ACC112 (cell line): Measurements from ENCODE around the gene TSHZ2.
"Not testable (repeated sequence)": the region's sequence is repeated elsewhere in the genome, so short reads cannot be mapped to it uniquely, and the experiment has no call there.

Experiments
- H2AFZ ChIP-seq: fragments of 200-600 bp; sonication (generic); one replicate; pipeline ENCODE4 v1.6.0; 2017; ENCODE audit warnings: antibody characterized with exemption, low read length; ENCODE audit not compliant: unreplicated experiment
- H3K27ac ChIP-seq: fragments of 200-600 bp; sonication (generic); 2 replicates; pipeline ENCODE4 v1.5.1; 2014; ENCODE audit warnings: low read depth, mild to moderate bottlenecking, antibody characterized with exemption, low read length, moderate library complexity
- H3K27me3 ChIP-seq: fragments of 200-600 bp; sonication (generic); 2 replicates; pipeline ENCODE4 v1.6.1; 2014; ENCODE audit warnings: mild to moderate bottlenecking, antibody characterized with exemption, low read length, moderate library complexity, mixed read lengths; ENCODE audit not compliant: insufficient read depth
- H3K36me3 ChIP-seq: fragments of 200-600 bp; sonication (generic); 2 replicates; pipeline ENCODE4 v1.6.1; 2016; ENCODE audit warnings: mild to moderate bottlenecking, antibody characterized with exemption, low read length, moderate library complexity, mixed read lengths; ENCODE audit not compliant: insufficient read depth
- H3K4me1 ChIP-seq: fragments of 200-600 bp; sonication (generic); one replicate; pipeline ENCODE4 v1.6.1; 2016; ENCODE audit warnings: low read length, mixed read lengths; ENCODE audit not compliant: insufficient read depth, unreplicated experiment, control insufficient read depth
- H3K4me3 ChIP-seq: fragments of 200-600 bp; sonication (generic); 2 replicates; pipeline ENCODE4 v1.5.1; 2014; ENCODE audit warnings: mild to moderate bottlenecking, low read depth, low read length
- H3K79me2 ChIP-seq: fragments of 200-600 bp; sonication (generic); one replicate; pipeline ENCODE4 v1.6.0; 2016; ENCODE audit warnings: low read length; ENCODE audit not compliant: control insufficient read depth, unreplicated experiment, insufficient read depth

TSHZ2 gene

GRCh38 chr20:53016071-53016470 is 43.9 kb downstream of the TSHZ2 start:
- Histone ChIP-seq H3K4me1 (no peaks in the 10 kb centered on the region), H2AFZ (no peak overlapping the region), H3K27ac (no peak overlapping the region), H3K4me3 (no peak overlapping the region), H3K27me3 (no peaks in the 10 kb centered on the region), H3K79me2 (no peaks in the 10 kb centered on the region), H3K36me3 (no peaks in the 10 kb centered on the region)

GRCh38 chr20:53016534-53017042 is 44.4 kb downstream of the TSHZ2 start:
- Histone ChIP-seq H3K4me1 (no peaks in the 10 kb centered on the region), H2AFZ (no peak overlapping the region), H3K79me2 (no peaks in the 10 kb centered on the region), H3K36me3 (no peaks in the 10 kb centered on the region), H3K27me3 (no peaks in the 10 kb centered on the region), H3K27ac (no peak overlapping the region), H3K4me3 (no peak overlapping the region)

- H3K27ac ChIP-seq: no peak overlapping the region
- no peaks in the 10 kb centered on the region for H3K27me3 ChIP-seq
- no peaks in the 10 kb centered on the region for H3K79me2 ChIP-seq
- H3K36me3 ChIP-seq: no peaks in the 10 kb centered on the region
- H2AFZ ChIP-seq: no peak overlapping the region
- H3K4me1 ChIP-seq: no peaks in the 10 kb centered on the region
- H3K4me3 ChIP-seq: no peak overlapping the region
These were observed 45.0 kb downstream of the TSHZ2 start for GRCh38 chr20:53017206-53017605.

GRCh38 chr20:53019464-53019863 is 47.3 kb downstream of the TSHZ2 start:
- no peaks in the 10 kb centered on the region for H3K4me1 ChIP-seq
- H3K79me2 ChIP-seq: no peaks in the 10 kb centered on the region
- no peaks in the 10 kb centered on the region for H3K27me3 ChIP-seq
- H3K4me3 ChIP-seq: no peak overlapping the region
- no peak overlapping the region for H2AFZ ChIP-seq
- H3K36me3 ChIP-seq: no peaks in the 10 kb centered on the region
- H3K27ac ChIP-seq: no peak overlapping the region

GRCh38 chr20:53020376-53020775 is 48.2 kb downstream of the TSHZ2 start:
- Histone ChIP-seq H3K27me3 (no peaks in the 10 kb centered on the region), H3K79me2 (no peaks in the 10 kb centered on the region), H3K4me1 (no peaks in the 10 kb centered on the region), H3K4me3 (no peak overlapping the region), H2AFZ (no peak overlapping the region), H3K27ac (no peak overlapping the region), H3K36me3 (no peaks in the 10 kb centered on the region)

- Histone ChIP-seq H3K79me2 (no peaks in the 10 kb centered on the region), H3K36me3 (no peaks in the 10 kb centered on the region), H3K27ac (no peak overlapping the region), H3K4me1 (no peaks in the 10 kb centered on the region), H2AFZ (no peak overlapping the region), H3K27me3 (no peaks in the 10 kb centered on the region), H3K4me3 (no peak overlapping the region)
These were observed 48.7 kb downstream of the TSHZ2 start for GRCh38 chr20:53020834-53021233.

- no peak overlapping the region for H3K4me3 ChIP-seq
- H3K4me1 ChIP-seq: no peaks in the 10 kb centered on the region
- H3K27ac ChIP-seq: no peak overlapping the region
- H3K79me2 ChIP-seq: no peaks in the 10 kb centered on the region
- H2AFZ ChIP-seq: no peak overlapping the region
- H3K27me3 ChIP-seq: no peaks in the 10 kb centered on the region
- H3K36me3 ChIP-seq: no peaks in the 10 kb centered on the region
These were observed 49.8 kb downstream of the TSHZ2 start for GRCh38 chr20:53021934-53022333.

- no peaks in the 10 kb centered on the region for H3K36me3 ChIP-seq
- no peak overlapping the region for H3K4me3 ChIP-seq
- H3K79me2 ChIP-seq: no peaks in the 10 kb centered on the region
- H2AFZ ChIP-seq: no peak overlapping the region
- H3K27me3 ChIP-seq: no peaks in the 10 kb centered on the region
- no peaks in the 10 kb centered on the region for H3K4me1 ChIP-seq
- no peak overlapping the region for H3K27ac ChIP-seq
These were observed 51.8 kb downstream of the TSHZ2 start for GRCh38 chr20:53023732-53024520.

GRCh38 chr20:53024653-53025052 is 52.5 kb downstream of the TSHZ2 start:
- H3K4me1 ChIP-seq, H3K79me2 ChIP-seq, H3K36me3 ChIP-seq, H3K27me3 ChIP-seq, H3K27ac ChIP-seq, H2AFZ ChIP-seq, H3K4me3 ChIP-seq: not testable (repeated sequence)

GRCh38 chr20:53027089-53027488 is 54.9 kb downstream of the TSHZ2 start:
- H3K27ac ChIP-seq: no peak overlapping the region
- H3K27me3 ChIP-seq: no peaks in the 10 kb centered on the region
- H3K4me1 ChIP-seq: no peaks in the 10 kb centered on the region
- no peaks in the 10 kb centered on the region for H3K79me2 ChIP-seq
- H2AFZ ChIP-seq: no peak overlapping the region
- no peak overlapping the region for H3K4me3 ChIP-seq
- H3K36me3 ChIP-seq: no peaks in the 10 kb centered on the region

GRCh38 chr20:53028337-53029007 is 56.3 kb downstream of the TSHZ2 start:
- Histone ChIP-seq H3K79me2 (no peaks in the 10 kb centered on the region), H3K27ac (no peak overlapping the region), H3K27me3 (no peaks in the 10 kb centered on the region), H3K36me3 (no peaks in the 10 kb centered on the region), H3K4me3 (no peak overlapping the region), H2AFZ (no peak overlapping the region), H3K4me1 (peaks cover 5% of the 10 kb centered on the region)
